ENCODE data around the gene PNPO. TPM values are rescaled to one million over a fixed set of nuclear protein-coding genes. Genes with fewer than 3 reads are reported as not detected.

The PNPO gene
- polyA plus RNA-seq, 1 donor from 2014 or later = 1.7 TPM

- no peaks in the 10 kb centered on the region for H3K9me3 ChIP-seq (ENCODE audit: low read length)
- H3K4me2 ChIP-seq (ENCODE audit: low read length) = no peak overlapping the region
- H3K79me2 ChIP-seq (replicated peaks; ENCODE audit: insufficient read depth, low read length) = peaks cover 4% of the 10 kb centered on the region
- H3K9me2 ChIP-seq (ENCODE audit: insufficient read depth, low read length) = no peaks in the 10 kb centered on the region
- H3K36me3 ChIP-seq (ENCODE audit: insufficient read depth, low read length) = no peaks in the 10 kb centered on the region
- H3K27ac ChIP-seq (ENCODE audit: low read length) = no peak overlapping the region
- H3K4me3 ChIP-seq (ENCODE audit: low read length) = no peak overlapping the region
- no peak overlapping the region for H3K9ac ChIP-seq (ENCODE audit: low read length)
- H2AFZ ChIP-seq (ENCODE audit: low read depth, low read length) = no peak overlapping the region
- no peaks in the 10 kb centered on the region for H4K20me1 ChIP-seq (ENCODE audit: insufficient read depth)
- TF ChIP-seq EZH2 (IDR thresholded peaks at IDR 0.05; ENCODE audit: borderline replicate concordance, insufficient read depth, low read length, poor library complexity, severe bottlenecking) (no peak), SMC3 (conservative IDR thresholded peaks at IDR 0.05; ENCODE audit: poor library complexity) (no peak), EP300 (conservative IDR thresholded peaks at IDR 0.05; ENCODE audit: poor library complexity, severe bottlenecking) (no peak), MXI1 (conservative IDR thresholded peaks at IDR 0.05; ENCODE audit: poor library complexity, severe bottlenecking) (no peak), CTCF (IDR thresholded peaks at IDR 0.05; ENCODE audit: poor library complexity, severe bottlenecking) (no peak), RAD21 (conservative IDR thresholded peaks at IDR 0.05) (no peak), REST (IDR thresholded peaks at IDR 0.05; ENCODE audit: borderline replicate concordance) (no peak), TAF1 (IDR thresholded peaks at IDR 0.05; ENCODE audit: low read depth) (no peak), POLR2AphosphoS5 (IDR thresholded peaks at IDR 0.05) (no peak)
- no peaks in the 10 kb centered on the region for H3F3A ChIP-seq (ENCODE audit: insufficient read depth, low read length, poor library complexity, severe bottlenecking)
- no peaks in the 10 kb centered on the region for H3K27me3 ChIP-seq (ENCODE audit: insufficient read depth, low read depth, low read length)
Observed at GRCh38 chr17:47906443-47906842, 34.9 kb upstream of the PNPO start.

DNA sequence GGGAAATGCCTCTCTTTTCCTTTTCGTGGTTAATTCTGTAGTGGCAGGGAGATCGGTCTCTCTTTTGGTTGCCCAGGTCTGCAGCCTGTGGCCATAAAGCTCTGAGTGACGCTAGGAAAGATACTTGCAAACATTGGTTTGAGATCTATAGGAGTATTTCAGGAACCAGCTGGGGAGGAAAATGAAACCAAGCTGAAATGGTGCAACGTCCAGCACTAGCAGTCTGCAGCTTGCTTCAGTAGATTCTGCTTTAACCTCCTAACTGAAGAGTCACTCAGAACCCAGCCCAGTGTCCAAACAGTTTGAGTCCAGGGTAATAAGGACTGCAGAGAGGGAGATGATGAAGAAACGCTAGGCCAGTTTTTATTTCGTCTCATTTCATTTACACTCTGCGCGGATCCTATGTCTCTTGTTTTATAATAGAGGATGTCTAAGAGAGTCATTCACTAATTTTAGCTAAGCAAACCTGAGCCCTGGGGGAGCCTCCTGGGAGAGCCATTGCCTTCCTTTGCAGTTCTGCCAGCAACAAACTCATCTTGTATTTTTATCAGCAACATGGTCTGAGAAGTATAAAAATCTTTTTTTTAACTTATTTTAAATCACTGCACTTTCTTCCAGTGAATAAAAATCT lies 33.3 kb upstream of the PNPO start:
- Histone ChIP-seq H4K20me1 (ENCODE audit: insufficient read depth) (no peaks in the 10 kb centered on the region), H3K27ac (ENCODE audit: low read length) (no peak overlapping the region), H3K27me3 (ENCODE audit: insufficient read depth, low read depth, low read length) (no peaks in the 10 kb centered on the region), H3K9me3 (ENCODE audit: low read length) (no peaks in the 10 kb centered on the region), H3K4me2 (ENCODE audit: low read length) (no peak overlapping the region), H3K9ac (ENCODE audit: low read length) (no peak overlapping the region), H3K4me3 (ENCODE audit: low read length) (no peak overlapping the region), H3K79me2 (replicated peaks; ENCODE audit: insufficient read depth, low read length) (peaks cover 4% of the 10 kb centered on the region), H2AFZ (ENCODE audit: low read depth, low read length) (no peak overlapping the region), H3K36me3 (ENCODE audit: insufficient read depth, low read length) (no peaks in the 10 kb centered on the region), H3F3A (ENCODE audit: insufficient read depth, low read length, poor library complexity, severe bottlenecking) (no peaks in the 10 kb centered on the region), H3K9me2 (ENCODE audit: insufficient read depth, low read length) (no peaks in the 10 kb centered on the region)
- TF ChIP-seq RAD21 (conservative IDR thresholded peaks at IDR 0.05) (no peak), CTCF (IDR thresholded peaks at IDR 0.05; ENCODE audit: poor library complexity, severe bottlenecking) (no peak), EP300 (conservative IDR thresholded peaks at IDR 0.05; ENCODE audit: poor library complexity, severe bottlenecking) (no peak), EZH2 (IDR thresholded peaks at IDR 0.05; ENCODE audit: borderline replicate concordance, insufficient read depth, low read length, poor library complexity, severe bottlenecking) (no peak), SMC3 (conservative IDR thresholded peaks at IDR 0.05; ENCODE audit: poor library complexity) (no peak), REST (IDR thresholded peaks at IDR 0.05; ENCODE audit: borderline replicate concordance) (no peak), MXI1 (conservative IDR thresholded peaks at IDR 0.05; ENCODE audit: poor library complexity, severe bottlenecking) (no peak), POLR2AphosphoS5 (IDR thresholded peaks at IDR 0.05) (no peak), TAF1 (IDR thresholded peaks at IDR 0.05; ENCODE audit: low read depth) (no peak)

All from neural cell (in vitro differentiated cells).